Inflammatory macrophage treated with lipopolysaccharide for 4 hours (primary cell): Measurements from ENCODE around the gene ADORA3.
"Not testable (repeated sequence)": the region's sequence is repeated elsewhere in the genome, so short reads cannot be mapped to it uniquely, and the experiment has no call there.

Source experiments
- DNase-seq: peaks from one replicate; pipeline ENCODE4 v3.0.0-alpha.2; 2020

The ADORA3 gene

DNA sequence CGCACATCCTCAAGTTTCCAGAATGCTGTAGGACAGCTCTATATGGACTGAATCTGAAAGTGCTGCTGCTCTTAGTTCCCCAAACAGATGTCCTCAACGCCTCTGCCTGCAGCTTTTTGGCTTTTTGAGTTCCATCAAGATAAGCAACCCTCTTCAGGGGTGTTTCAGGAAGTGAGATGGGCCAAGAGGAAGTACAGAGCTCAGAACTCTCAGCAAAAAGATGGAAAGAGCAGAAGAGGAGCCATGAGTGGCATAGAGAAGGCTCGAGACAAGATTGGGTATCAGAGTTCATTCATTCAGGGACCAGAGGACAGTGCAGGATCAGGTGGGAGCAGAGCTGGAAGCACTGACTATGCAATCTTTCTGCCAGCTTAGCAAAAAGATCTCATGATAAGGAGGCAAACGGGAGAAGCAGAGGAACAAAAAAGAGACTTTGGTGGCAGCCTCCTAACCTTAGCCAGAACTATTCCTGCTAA lies at the start of gene ADORA3, which contains the start of gene TMIGD3:
ADORA3 (minus strand) TSS at position 49 of the 476 bp plus-strand sequence. CDS start 279 bp downstream, outside the sequence.
TMIGD3 (minus strand) TSS at position 49 of the 476 bp plus-strand sequence. CDS start 279 bp downstream, outside the sequence.
- DNase-seq: peak; percentile 91

DNA sequence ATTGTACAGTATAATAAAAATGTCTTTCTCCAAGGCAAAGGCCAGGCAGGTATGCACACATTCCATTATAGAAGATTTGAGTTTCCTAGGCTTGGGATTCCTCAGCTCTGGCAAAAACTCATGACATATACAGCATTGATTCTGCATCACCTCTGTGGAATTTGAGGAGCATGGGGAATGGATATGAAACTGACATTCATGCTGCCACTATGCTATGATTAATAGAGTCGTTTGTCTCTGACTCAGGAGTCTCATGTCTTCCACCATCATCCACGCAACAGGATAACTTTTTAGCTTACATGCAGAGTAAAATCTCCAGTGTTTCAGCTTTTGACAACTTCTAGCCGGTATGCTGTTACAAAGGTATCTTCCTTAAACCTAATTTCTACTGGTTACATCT lies 49.8 kb upstream of the ADORA3 start:
- no peak for DNase-seq

GRCh38 chr1:111552587-111552986 lies 49.2 kb upstream of the ADORA3 start:
- no peak for DNase-seq

DNA sequence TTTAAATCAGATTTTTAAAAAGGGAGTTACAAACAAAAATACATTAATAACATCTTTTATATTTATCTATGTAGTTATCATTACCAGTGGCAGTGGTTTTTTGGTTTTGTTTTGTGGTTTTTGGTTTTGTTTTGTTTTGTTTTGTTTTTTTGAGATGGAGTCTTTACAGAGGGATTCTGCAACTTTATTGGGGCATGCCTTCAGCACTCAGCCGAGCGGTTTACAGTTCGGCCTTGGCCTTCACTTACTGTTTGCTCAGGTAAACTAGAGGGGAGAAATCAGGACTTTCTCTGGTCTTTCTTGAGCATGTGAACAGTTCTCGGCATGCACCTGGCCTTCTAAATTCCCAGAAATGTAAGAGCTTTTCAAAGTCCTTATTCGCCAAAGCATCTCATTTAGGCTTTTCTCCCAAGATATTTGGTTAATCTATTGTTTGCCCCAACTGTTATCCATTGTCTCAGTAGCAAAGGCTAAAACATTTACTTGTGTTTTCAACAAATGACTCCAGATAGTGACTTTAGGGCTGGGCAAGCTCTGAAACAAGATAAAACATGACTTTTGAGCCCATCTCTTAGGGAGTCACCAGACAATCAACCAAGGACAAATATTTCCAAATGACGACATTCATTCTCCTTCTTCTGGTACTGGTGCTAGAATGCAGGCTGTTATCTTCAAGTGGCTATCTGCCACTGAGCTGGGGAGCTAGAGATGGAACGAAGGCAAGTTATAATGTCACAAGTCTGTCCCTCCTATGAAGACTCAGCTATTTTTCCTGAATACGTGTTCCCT lies 48.4 kb upstream of the ADORA3 start:
- no peak for DNase-seq

DNA sequence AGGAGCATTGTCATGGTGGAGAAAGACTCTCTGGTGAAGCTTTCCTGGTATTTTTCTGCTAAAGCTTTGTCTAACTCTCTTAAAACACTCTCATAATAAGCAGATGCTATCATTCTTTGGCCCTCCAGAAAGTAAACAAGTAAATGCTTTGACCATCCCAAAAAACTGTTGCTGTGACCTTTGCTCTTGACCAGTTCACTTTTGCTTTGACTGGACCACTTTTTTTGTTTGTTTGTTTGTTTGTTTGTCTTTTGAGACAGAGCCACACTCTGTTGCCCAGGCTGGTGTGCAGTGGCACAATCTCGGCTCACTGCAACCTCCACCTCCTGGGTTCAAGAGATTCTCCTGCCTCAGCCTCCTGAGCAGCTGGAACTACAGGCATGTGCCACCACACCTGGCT lies 44.4 kb upstream of the ADORA3 start:
- DNase-seq: not testable (repeated sequence)

DNA sequence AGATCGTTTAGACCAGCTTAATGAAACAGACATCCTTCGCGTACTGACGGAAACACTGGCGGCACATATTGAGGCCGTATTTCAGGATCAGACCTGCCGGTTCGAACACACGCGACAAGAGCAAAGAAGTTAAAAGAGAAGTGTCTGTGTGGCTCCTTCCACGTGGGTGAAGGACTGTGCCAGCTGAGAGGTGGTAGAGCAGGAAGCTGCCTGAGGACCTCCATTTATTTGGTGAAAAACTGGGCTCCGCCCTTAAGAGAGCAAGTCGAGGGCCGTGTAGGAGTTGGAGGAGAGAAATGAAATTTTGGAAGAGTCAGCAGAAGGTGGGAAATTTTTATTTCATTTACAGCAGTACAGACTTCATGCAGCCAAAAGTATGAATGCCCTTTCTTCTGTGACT lies 38.8 kb upstream of the ADORA3 start:
- no peak for DNase-seq

DNA sequence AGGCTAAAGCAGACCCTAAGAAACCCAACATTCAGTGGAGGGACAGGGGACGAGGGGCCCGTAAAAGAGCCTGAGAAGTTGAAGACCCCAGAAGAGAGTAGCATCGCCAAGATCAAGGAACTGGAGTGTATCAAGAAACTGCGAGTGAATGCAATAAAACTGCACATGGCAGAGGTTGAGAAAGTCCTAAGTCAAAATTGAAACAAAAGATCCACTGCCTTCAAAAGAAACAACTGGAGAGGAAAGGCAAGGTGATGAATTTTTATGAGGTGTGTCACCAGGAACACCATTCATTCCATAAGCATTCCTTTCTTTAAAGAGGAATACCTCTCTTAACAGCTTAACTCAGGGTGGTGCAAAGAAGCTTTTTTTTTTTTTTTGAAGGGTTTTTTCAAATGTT lies 38.3 kb upstream of the ADORA3 start:
- DNase-seq: no peak

- no peak for DNase-seq
Measured at GRCh38 chr1:111540928-111541327, 37.5 kb upstream of the ADORA3 start.

GRCh38 chr1:111538343-111539025 lies 35.1 kb upstream of the ADORA3 start:
- no peak for DNase-seq

DNA sequence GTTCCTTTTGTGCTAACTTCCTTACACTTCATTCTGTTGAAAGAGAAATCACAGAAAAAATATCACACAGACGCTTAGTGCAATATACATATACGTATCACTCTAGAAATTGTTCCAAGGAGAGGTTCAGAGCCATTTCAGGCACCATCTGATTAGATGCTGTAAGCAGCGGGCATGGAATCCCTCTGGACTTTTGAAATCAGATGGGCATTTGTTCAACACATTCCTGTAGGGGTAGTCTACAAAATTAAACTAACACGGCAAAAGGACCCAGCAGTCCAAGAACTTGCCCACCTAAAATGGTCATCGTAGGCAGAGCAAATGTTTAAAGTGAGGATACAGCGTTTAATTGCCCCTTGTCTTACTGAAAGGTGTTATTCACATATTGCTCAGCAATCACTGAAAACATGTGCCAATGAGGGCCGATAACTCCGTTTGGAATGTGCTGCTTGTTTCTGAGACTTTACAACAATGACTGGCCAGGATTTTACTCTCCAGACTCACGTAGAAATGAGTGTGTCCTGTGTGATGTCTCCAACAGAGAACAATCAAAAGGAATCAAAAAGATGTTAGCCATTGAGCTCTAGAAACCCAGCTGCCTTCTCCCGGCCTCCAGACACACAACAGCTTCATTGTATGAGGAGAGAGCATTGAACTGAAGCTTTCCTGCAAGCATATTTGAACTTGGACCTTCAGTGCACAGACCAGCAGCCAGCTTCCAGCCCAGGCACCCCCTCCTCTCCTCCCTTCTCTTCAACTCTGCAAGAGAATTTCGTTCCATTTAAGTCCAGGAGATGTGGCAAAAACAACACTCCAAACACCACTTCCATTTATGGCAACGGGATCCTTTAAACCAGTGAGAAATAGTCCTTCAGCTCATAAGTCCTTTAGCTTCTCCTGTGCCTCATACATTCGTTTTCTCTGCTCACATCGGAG lies 32.1 kb upstream of the ADORA3 start:
- DNase-seq: no peak

DNA sequence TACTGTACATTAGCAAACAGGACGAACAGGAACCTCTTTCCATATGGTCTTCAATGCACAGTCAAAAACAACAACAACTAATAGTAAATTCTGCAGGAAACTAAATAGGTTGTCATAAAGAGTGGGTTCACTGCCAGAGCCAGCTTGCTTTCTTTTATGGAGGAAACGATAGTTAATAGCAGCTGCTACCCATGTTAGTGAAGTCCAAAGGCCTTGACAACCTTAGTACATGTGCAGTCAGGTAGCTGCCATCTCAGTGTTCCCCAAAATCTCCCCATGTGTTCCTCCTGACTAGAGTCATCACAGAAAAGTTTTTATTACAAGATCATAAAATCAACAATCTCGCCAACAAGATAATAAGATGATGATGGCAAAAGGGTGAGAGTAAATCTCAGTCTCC lies 16.6 kb upstream of the ADORA3 start:
- DNase-seq: no peak

- no peak for DNase-seq
Measured at GRCh38 chr1:111517469-111518225, 14.2 kb upstream of the ADORA3 start.

DNA sequence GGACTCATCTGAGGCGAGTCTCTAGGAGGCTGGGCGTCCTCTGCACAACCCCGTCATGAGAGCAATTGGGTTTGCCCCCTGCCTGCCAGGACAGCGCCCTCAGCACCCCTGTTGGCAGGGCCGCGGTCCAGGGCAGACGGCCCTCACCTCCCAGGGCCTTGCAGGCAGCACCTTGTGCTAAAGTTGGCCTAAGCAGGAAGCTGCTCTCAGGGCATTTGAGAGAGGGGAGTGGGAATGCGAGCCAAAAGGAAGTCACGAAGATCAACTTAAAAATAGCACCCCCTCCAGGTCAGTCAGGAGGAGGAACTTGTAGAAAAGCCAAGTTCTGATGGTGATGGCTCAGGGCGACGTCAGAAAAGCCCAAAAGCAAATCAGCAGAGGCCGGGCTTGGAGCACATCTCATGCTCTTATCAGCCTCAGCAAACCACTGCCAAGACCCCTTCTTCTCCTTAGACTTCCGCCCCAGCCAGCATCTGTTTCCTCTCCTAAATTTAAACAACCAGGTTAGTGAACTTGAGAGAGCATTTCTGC lies 12.6 kb upstream of the ADORA3 start:
- DNase-seq: peak; percentile 58

DNA sequence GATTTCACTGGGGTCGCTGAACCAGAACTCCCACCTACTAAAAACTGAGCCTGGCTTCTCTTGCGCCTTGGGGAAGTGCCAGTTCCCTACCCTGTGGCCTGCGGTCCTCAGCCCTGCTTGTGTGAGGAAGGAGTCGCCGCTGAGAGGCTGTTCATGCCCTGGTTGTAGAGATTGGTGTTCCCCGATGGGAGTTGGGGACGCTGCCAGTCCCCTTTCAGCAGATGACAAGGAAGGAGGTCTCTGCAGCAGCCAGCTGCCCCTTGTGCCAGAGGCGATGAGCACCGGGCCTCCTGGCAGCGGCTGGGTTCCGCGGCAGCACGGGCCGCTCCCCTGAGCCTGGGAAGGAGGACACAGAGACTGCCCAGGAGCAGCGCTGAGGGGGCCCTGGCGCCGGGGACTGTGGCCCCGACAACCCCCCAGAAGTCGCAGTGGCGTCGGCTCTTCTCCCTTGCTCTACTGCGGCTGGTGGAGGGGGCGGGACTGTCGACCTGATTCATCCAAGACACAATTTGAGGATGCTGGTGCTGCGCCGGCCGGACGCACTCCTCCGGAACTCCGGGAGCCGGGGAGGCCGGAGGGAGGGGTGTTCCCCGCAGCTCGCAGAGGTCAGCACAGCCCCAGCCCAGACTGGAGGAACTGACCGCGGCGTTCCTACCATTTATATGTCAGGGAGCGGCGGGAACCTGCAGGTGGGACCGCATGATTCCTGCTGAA lies 12.0 kb upstream of the ADORA3 start:
- peak; percentile 51 for DNase-seq

DNA sequence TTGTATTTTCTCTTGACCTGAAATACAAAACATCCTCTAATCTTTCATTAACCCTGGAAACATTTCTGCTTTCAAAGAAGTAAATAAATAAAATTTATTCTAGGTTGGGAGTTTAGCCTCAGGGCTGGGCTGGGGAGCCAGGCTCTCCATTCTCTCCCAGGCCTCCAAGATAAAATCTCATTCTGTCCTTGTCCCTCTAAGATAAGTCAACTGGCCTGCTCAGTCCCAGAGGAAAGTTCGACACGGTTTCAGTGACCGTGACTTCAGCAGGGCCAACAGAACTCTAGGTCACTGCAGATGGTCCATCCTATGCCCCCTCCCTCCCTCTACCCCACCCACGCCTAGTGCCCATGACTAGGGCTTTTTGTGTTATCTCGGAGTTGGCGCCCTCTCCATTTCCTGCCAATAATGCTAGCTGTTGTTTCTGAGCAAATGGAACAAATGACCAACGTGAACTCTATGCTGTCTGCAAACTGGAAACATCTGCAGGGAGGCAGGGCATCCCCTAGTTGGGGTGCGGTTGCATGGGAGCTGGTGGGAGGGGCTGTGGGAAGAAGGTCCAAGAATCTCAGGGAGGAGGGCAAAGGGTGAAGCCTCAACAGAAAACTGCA lies 10.1 kb upstream of the ADORA3 start:
- DNase-seq: no peak

- no peak for DNase-seq
Measured at GRCh38 chr1:111512931-111513330, 9.5 kb upstream of the ADORA3 start.

DNA sequence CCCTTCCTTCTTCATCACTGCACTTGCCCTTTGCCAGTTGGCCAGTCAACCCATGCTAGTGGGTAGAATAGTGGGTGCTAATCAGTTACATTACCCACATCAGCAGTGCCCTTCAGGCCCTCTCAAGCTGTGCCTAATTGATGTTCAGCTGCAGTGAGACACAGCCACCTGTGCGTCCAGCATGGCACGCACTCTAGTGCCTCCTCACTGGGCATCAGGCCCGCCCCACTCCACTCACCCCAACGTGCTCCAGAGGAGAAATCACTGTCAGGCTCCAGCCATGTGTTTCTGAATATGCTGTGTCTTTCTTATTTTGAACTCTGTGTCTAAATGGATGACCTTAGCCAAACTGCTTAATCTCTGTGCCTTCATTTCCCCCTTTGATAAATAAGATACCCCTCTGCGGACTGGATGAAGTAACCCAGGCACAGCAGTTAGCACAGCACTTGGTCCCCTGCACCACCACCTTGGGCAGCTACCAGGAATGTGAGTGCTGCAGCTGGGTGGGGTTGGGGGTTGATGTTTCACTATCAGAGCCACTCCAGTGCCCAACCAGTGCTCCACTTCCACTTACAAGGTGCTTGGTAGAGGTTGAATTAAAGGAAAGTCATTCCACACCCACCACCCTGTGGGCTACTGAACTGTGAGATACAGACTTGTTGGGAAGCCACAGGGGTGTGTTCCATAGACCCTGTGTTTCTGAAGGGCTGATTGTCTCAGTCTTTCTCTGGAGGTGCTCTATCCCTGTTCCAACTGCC lies 8.9 kb upstream of the ADORA3 start:
- no peak for DNase-seq

GRCh38 chr1:111511370-111511769 lies 7.9 kb upstream of the ADORA3 start:
- no peak for DNase-seq

DNA sequence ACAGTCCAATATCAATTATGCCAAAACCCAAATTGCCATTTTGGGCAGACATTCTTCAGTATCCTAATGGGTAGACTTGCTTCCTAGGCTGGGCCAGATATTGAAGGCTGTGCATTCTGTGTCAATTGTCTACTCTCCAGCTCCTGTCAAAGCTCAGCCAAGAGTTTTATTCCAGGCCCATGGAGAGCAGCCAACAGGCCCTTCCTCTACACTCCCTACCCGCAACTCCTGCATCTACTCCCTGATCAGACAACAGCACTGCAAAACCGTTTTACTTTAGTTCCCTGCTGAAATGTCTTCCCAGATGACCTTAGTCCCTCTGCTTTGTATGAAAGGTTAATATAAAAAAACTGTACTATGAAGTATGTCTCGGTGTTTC lies 6.6 kb upstream of the ADORA3 start:
- no peak for DNase-seq
